Mesenteric fat pad (tissue), 1 donor: ENCODE measurements around the gene EXTL1. TPM values are rescaled to one million over a fixed set of nuclear protein-coding genes. Genes with fewer than 3 reads are reported as not detected.

Source experiments
- DNase-seq: peaks from one replicate; pipeline ENCODE4 v3.0.0-alpha.2; 2020; ENCODE audit warnings: low spot score
- total RNA-seq: library from RNA; stranded (reverse); fragmentation: NEBNext Ultra II Directional; extraction: Animal tissue kit (Norgen Biotek cat#: 25700); gene quantifications from one replicate; pipeline ENCODE4 v1.2.1, GENCODE V29; 2021
- donor health status: DM: yes; HTN: yes; CAD: no.

EXTL1 gene
- total RNA-seq, 1 donor from 2014 or later = not detected

- DNase-seq = no peak
Observed at GRCh38 chr1:26043765-26044164, 22.2 kb downstream of the EXTL1 start.

- no peak for DNase-seq
Observed at GRCh38 chr1:26044414-26044813, 22.8 kb downstream of the EXTL1 start.

- no peak for DNase-seq
Observed at GRCh38 chr1:26044971-26045721, 23.6 kb downstream of the EXTL1 start.

GRCh38 chr1:26045722-26046245, 24.2 kb downstream of the EXTL1 start, which contains the start of gene SLC30A2:
Gene SLC30A2 (minus strand): TSS chr1:26046118. CDS start chr1:26045896, 222 bp downstream.
- DNase-seq = no peak

- no peak for DNase-seq
Observed at GRCh38 chr1:26046246-26047095, 24.9 kb downstream of the EXTL1 start.

GRCh38 chr1:26047278-26047874, 25.8 kb downstream of the EXTL1 start:
- no peak for DNase-seq

- DNase-seq = no peak
Observed at GRCh38 chr1:26049531-26050247, 28.1 kb downstream of the EXTL1 start.

- no peak for DNase-seq
Observed at GRCh38 chr1:26050248-26050640, 28.7 kb downstream of the EXTL1 start.

GRCh38 chr1:26053718-26054560, 32.4 kb downstream of the EXTL1 start:
- DNase-seq = no peak

- no peak for DNase-seq
Observed at GRCh38 chr1:26055041-26055440, 33.5 kb downstream of the EXTL1 start.

GRCh38 chr1:26057189-26057588, 35.6 kb downstream of the EXTL1 start:
- no peak for DNase-seq

GRCh38 chr1:26058052-26058595, 36.5 kb downstream of the EXTL1 start:
- DNase-seq = no peak

GRCh38 chr1:26059906-26060305, 38.3 kb downstream of the EXTL1 start:
- no peak for DNase-seq

- no peak for DNase-seq
Observed at GRCh38 chr1:26060832-26061574, 39.4 kb downstream of the EXTL1 start.

GRCh38 chr1:26064553-26064952, 43.0 kb downstream of the EXTL1 start:
- no peak for DNase-seq

GRCh38 chr1:26066160-26066559, 44.6 kb downstream of the EXTL1 start:
- DNase-seq = no peak

GRCh38 chr1:26066857-26067256, 45.3 kb downstream of the EXTL1 start:
- no peak for DNase-seq

GRCh38 chr1:26067432-26067911, 45.9 kb downstream of the EXTL1 start, which contains the start of gene TRIM63:
Gene TRIM63 (minus strand): TSS chr1:26067630. CDS start chr1:26067494, 136 bp downstream.
- no peak for DNase-seq

GRCh38 chr1:26069941-26070295, 48.3 kb downstream of the EXTL1 start:
- DNase-seq = no peak
